Parietal lobe (tissue), 2 donors: ENCODE results near the gene NTNG1. TPM values are rescaled to one million over a fixed set of nuclear protein-coding genes. Genes with fewer than 3 reads are reported as not detected.

Source experiments
- small RNA-seq: library from RNA; depleted of rRNA; stranded (forward); fragments of <200 nt; gene quantifications from one replicate; pipeline ENCODE3, GENCODE V24; 2014; ENCODE audit warnings: low replicate concordance
- total RNA-seq: library from RNA; depleted of rRNA; stranded (reverse); fragments of >200 nt; gene quantifications from one replicate; pipeline ENCODE4 v1.2.3, GENCODE V29; 2014

NTNG1 gene
- 14.4 TPM for total RNA-seq

GRCh38 chr1:107140703-107141490 is at the start of gene NTNG1:
NTNG1 (plus strand) TSS chr1:107141039.

Small RNA genes within 50 kb of the gene (small RNA-seq; reads per million reads assigned to genes)
- not detected for gene AC114491.1

Other genes starting within 250 kb of the NTNG1 start
- gene PRMT6, start 84.4 kb upstream of the NTNG1 start, total RNA-seq = 17.2 TPM